H1 (cell line): Measurements from ENCODE around the gene CLEC12A. TPM values are rescaled to one million over a fixed set of nuclear protein-coding genes. Genes with fewer than 3 reads are reported as not detected.
A peak's percentile ranks its signal among the peaks of the same experiment; 100 is the strongest.

Experiments used
- CTCF ChIA-PET: fragments of 300-600 bp; sonication (Branson Sonifier 250); formaldehyde crosslinking; loops from one replicate; lab custom pipeline; 2021; ENCODE audit not compliant: partially characterized antibody; lab: Charles Lee
- POLR2A ChIA-PET: fragments of 300-600 bp; sonication (Branson Sonifier 250); formaldehyde crosslinking; loops from one replicate; lab custom pipeline; 2021; ENCODE audit warnings: inconsistent platforms; ENCODE audit not compliant: partially characterized antibody; lab: Charles Lee
- DNase-seq, 2 experiments: peaks; one replicate each; pipeline versions ENCODE4 v3.0.0 to v3.0.0-alpha.2; 2010 to 2022; ENCODE audit warnings: low spot score in 2 of 2, low read depth in 1 of 2, mixed read lengths in 1 of 2
- FAIRE-seq: peaks from 2 replicates; lab custom pipeline; 2011; peaks lifted over from hg19 to GRCh38; lab: Jason Lieb, UNC
- H2AFZ ChIP-seq: 2 replicates; pipeline ENCODE4 v1.8.1; 2012; ENCODE audit warnings: low read length, inconsistent platforms
- H2AK5ac ChIP-seq: 2 replicates; pipeline ENCODE4 v1.6.1; 2013; ENCODE audit warnings: low read depth, low read length
- H2BK120ac ChIP-seq: replicated peaks from 2 replicates; pipeline ENCODE3; 2013; ENCODE audit warnings: low read depth, low read length, inconsistent platforms
- H2BK12ac ChIP-seq: 2 replicates; pipeline ENCODE4 v1.6.1; 2013; ENCODE audit warnings: low read depth, low read length
- H2BK15ac ChIP-seq: 2 replicates; pipeline ENCODE4 v1.6.1; 2013; ENCODE audit warnings: low read length
- H2BK20ac ChIP-seq: 2 replicates; pipeline ENCODE4 v1.6.1; 2013; ENCODE audit warnings: low read length
- H2BK5ac ChIP-seq: 2 replicates; pipeline ENCODE4 v1.6.1; 2013; ENCODE audit warnings: low read depth, low read length
- H3K14ac ChIP-seq: 2 replicates; pipeline ENCODE4 v1.6.1; 2013; ENCODE audit warnings: inconsistent platforms; ENCODE audit not compliant: insufficient read length
- H3K18ac ChIP-seq: 2 replicates; pipeline ENCODE4 v1.6.1; 2013; ENCODE audit warnings: low read length; ENCODE audit errors: extremely low read depth
- H3K23ac ChIP-seq: 2 replicates; pipeline ENCODE4 v1.6.1; 2013; ENCODE audit warnings: inconsistent platforms; ENCODE audit not compliant: insufficient read length
- H3K23me2 ChIP-seq: 2 replicates; pipeline ENCODE4 v1.6.1; 2013; ENCODE audit warnings: low read depth, low read length
- H3K27ac ChIP-seq: 2 replicates; pipeline ENCODE4 v1.6.1; 2011; ENCODE audit warnings: low read depth, low read length, inconsistent platforms
- H3K27me3 ChIP-seq, 4 experiments: replicated peaks in 1 of 4; 1 replicate in 1 of 4; 2 replicates in 3 of 4; pipeline versions ENCODE4 v1.6.1 to v1.8.1; 2011 to 2013; ENCODE audit warnings: low read length in 3 of 4, mild to moderate bottlenecking in 3 of 4, inconsistent platforms in 2 of 4, mixed read lengths in 2 of 4, moderate library complexity in 1 of 4; ENCODE audit not compliant: control insufficient read depth in 3 of 4, insufficient read depth in 3 of 4; ENCODE audit errors: extremely low read depth in 1 of 4
- H3K36me3 ChIP-seq, 4 experiments: 2 replicates each; pipeline versions ENCODE4 v1.6.1 to v1.8.1; 2011 to 2013; ENCODE audit warnings: mild to moderate bottlenecking in 4 of 4, low read length in 3 of 4, moderate library complexity in 2 of 4, control low read depth in 1 of 4, inconsistent platforms in 1 of 4; ENCODE audit not compliant: insufficient read depth in 4 of 4, control insufficient read depth in 2 of 4
- H3K4ac ChIP-seq: replicated peaks from 2 replicates; pipeline ENCODE3; 2013; ENCODE audit warnings: low read length, low read depth, mixed read lengths, inconsistent platforms; ENCODE audit not compliant: insufficient read length
- H3K4me1 ChIP-seq, 4 experiments: replicated peaks in 1 of 4; 1 replicate in 1 of 4; 2 replicates in 3 of 4; pipeline versions ENCODE4 v1.6.1 to v1.8.1; 2011 to 2013; ENCODE audit warnings: low read length in 3 of 4, inconsistent platforms in 2 of 4, mixed read lengths in 1 of 4; ENCODE audit not compliant: insufficient read depth in 4 of 4, control insufficient read depth in 3 of 4
- H3K4me2 ChIP-seq, 2 experiments: 2 replicates each; pipeline versions ENCODE4 v1.6.1 to v1.8.1; 2011 to 2013; ENCODE audit warnings: low read depth in 2 of 2, low read length in 2 of 2, control low read depth in 1 of 2, inconsistent platforms in 1 of 2, mild to moderate bottlenecking in 1 of 2; ENCODE audit not compliant: insufficient read depth in 1 of 2
- H3K4me3 ChIP-seq, 4 experiments: fragments of 200-600, 300-600 bp in 1 of 4; sonication (generic), shearing (Covaris generic), sonication (Bioruptor Twin) in 1 of 4; 2 replicates each; pipeline versions ENCODE4 v1.5.1 to v1.8.1; 2011 to 2016; ENCODE audit warnings: low read length in 4 of 4, low read depth in 3 of 4, control low read depth in 2 of 4, inconsistent platforms in 2 of 4, mild to moderate bottlenecking in 2 of 4, mixed read lengths in 1 of 4, moderate library complexity in 1 of 4; ENCODE audit not compliant: insufficient read depth in 2 of 4; ENCODE audit errors: extremely low read depth in 1 of 4
- H3K56ac ChIP-seq: replicated peaks from 2 replicates; pipeline ENCODE3; 2013; ENCODE audit warnings: low read depth, mild to moderate bottlenecking, mixed read lengths, low read length, inconsistent platforms; ENCODE audit not compliant: insufficient read length
- H3K79me1 ChIP-seq: 2 replicates; pipeline ENCODE4 v1.6.1; 2013; ENCODE audit warnings: low read depth, low read length, control low read depth
- H3K79me2 ChIP-seq, 2 experiments: 2 replicates each; pipeline versions ENCODE4 v1.6.1 to v1.8.1; 2012 to 2013; ENCODE audit warnings: low read length in 2 of 2, mild to moderate bottlenecking in 2 of 2, inconsistent platforms in 1 of 2; ENCODE audit not compliant: insufficient read depth in 2 of 2, control insufficient read depth in 1 of 2
- H3K9ac ChIP-seq, 4 experiments: replicated peaks in 1 of 4; 1 replicate in 1 of 4; 2 replicates in 3 of 4; pipeline versions ENCODE4 v1.6.1 to v1.8.1; 2011 to 2013; ENCODE audit warnings: low read depth in 3 of 4, low read length in 3 of 4, control low read depth in 2 of 4, mild to moderate bottlenecking in 2 of 4, moderate library complexity in 2 of 4, inconsistent platforms in 1 of 4; ENCODE audit errors: extremely low read depth in 1 of 4
- H3K9me3 ChIP-seq, 2 experiments: 2 replicates each; pipeline versions ENCODE4 v1.6.1 to v1.8.1; 2012 to 2013; ENCODE audit warnings: mild to moderate bottlenecking in 2 of 2, moderate library complexity in 2 of 2, control low read depth in 1 of 2, inconsistent platforms in 1 of 2, low read depth in 1 of 2, low read length in 1 of 2, mixed read lengths in 1 of 2; ENCODE audit not compliant: insufficient read depth in 2 of 2
- H4K20me1 ChIP-seq, 2 experiments: replicated peaks in 1 of 2; 2 replicates each; pipeline versions ENCODE3 to v1.8.1; 2011 to 2013; ENCODE audit warnings: inconsistent platforms in 2 of 2, low read length in 2 of 2, mild to moderate bottlenecking in 1 of 2; ENCODE audit not compliant: insufficient read depth in 2 of 2, control insufficient read depth in 1 of 2
- H4K5ac ChIP-seq: 2 replicates; pipeline ENCODE4 v1.6.1; 2013; ENCODE audit warnings: low read length, low read depth, mixed read lengths, inconsistent platforms; ENCODE audit not compliant: insufficient read length
- H4K8ac ChIP-seq: 2 replicates; pipeline ENCODE4 v1.8.0; 2013; ENCODE audit warnings: mild to moderate bottlenecking, moderate library complexity, low read length, inconsistent platforms; ENCODE audit not compliant: insufficient read depth; ENCODE audit errors: extremely low read depth
- H4K91ac ChIP-seq: replicated peaks from 2 replicates; pipeline ENCODE3; 2013; ENCODE audit warnings: low read length, mixed read lengths, inconsistent platforms; ENCODE audit not compliant: insufficient read length
- CEBPB ChIP-seq: IDR thresholded peaks from 2 replicates; pipeline ENCODE4 v1.6.1; 2012; ENCODE audit warnings: low read depth, low read length
- NRF1 ChIP-seq: IDR thresholded peaks from 2 replicates; pipeline ENCODE4 v1.6.1; 2011; ENCODE audit warnings: mild to moderate bottlenecking, low read depth, low read length, improper control_type of control experiment
- PHF8 ChIP-seq: fragments of 200-600 bp; sonication (generic); conservative IDR thresholded peaks from 2 replicates; pipeline ENCODE4 v1.7.1; 2012; ENCODE audit warnings: low read depth, mild to moderate bottlenecking, inconsistent platforms, low read length, moderate library complexity
- RBBP5 ChIP-seq: IDR thresholded peaks from 2 replicates; pipeline ENCODE4 v1.7.1; 2012; ENCODE audit warnings: low read depth, mild to moderate bottlenecking, inconsistent platforms, low read length, moderate library complexity, borderline replicate concordance
- TBP ChIP-seq: IDR thresholded peaks from 2 replicates; pipeline ENCODE4 v1.6.1; 2011; ENCODE audit warnings: low read depth, low read length, improper control_type of control experiment
- WGBS, 2 experiments: shearing (Covaris generic) in 1 of 2; methylation state at CpG; one replicate each; pipeline versions ENCODE4 v1.1.6 to v1.1.7; 2013 to 2015; ENCODE audit warnings: low lambda C conversion rate in 2 of 2, mixed read lengths in 2 of 2, inconsistent platforms in 1 of 2, low coverage in 1 of 2, missing lambda C conversion rate in 1 of 2; ENCODE audit not compliant: insufficient replicate concordance in 2 of 2, insufficient coverage in 1 of 2, insufficient read length in 1 of 2; ENCODE audit errors: extremely low coverage in 1 of 2, missing lambda C conversion rate in 1 of 2; 5-methylcytosine and 5-hydroxymethylcytosine counted together
- polyA plus RNA-seq, 7 experiments: library from polyadenylated mRNA; depleted of rRNA in 3 of 7; stranded (reverse) in 5 of 7; unstranded in 2 of 7; fragments of >200 nt in 5 of 7; fragments of 200-250 nt in 2 of 7; gene quantifications; 1 replicate in 5 of 7; 2 replicates in 1 of 7; 4 replicates in 1 of 7; pipeline versions ENCODE4 v1.2.1 to v1.2.3, GENCODE V29; 2011 to 2013; ENCODE audit warnings: missing spikeins in 2 of 7, mixed read lengths in 2 of 7
- total RNA-seq: library from RNA; stranded (reverse); fragmentation: NEBNext Ultra II Directional; extraction: Animal tissue kit (Norgen Biotek cat#: 25700); gene quantifications from 2 replicates; pipeline ENCODE4 v1.2.1, GENCODE V29; 2021

CLEC12A gene
- total and polyA plus RNA-seq, 2 of the 8 experiments (the other 6 are each of a cell fraction or from before 2014, with no cell fraction given), result not detected

- H3K4me2 ChIP-seq, result no peak overlapping the region
- H4K91ac ChIP-seq, result no peak overlapping the region
- no peak overlapping the region for H2BK20ac ChIP-seq
- POLR2A ChIA-PET, result no interaction called here
- H4K5ac ChIP-seq, result no peak overlapping the region
- H4K8ac ChIP-seq, result no peak overlapping the region
- no peaks in the 10 kb centered on the region for H3K27me3 ChIP-seq
- no peaks in the 10 kb centered on the region for H3K4me1 ChIP-seq
- no peak for DNase-seq
- H3K4ac ChIP-seq, result peak overlapping the region; percentile 13
- peaks cover 9 to 10% of the 10 kb centered on the region in 2 experiments for H3K9me3 ChIP-seq
- no peak overlapping the region for H3K18ac ChIP-seq
- no peak overlapping the region for H3K27ac ChIP-seq
- H3K4me3 ChIP-seq, result no peak overlapping the region
- H2BK12ac ChIP-seq, result 0 out of 2 replicates have a peak overlapping the region, but pooled peaks have one; percentile 22
- WGBS, 2 experiments, result 88% methylated on average over 1 of the region's 1 CpG; no CpG with 5 or more reads in 1 of the 2 experiments
- H2BK5ac ChIP-seq, result no peak overlapping the region
- H3K79me1 ChIP-seq, result no peaks in the 10 kb centered on the region
- H3K56ac ChIP-seq, result no peak overlapping the region
- H4K20me1 ChIP-seq, result no peaks in the 10 kb centered on the region
- H3K79me2 ChIP-seq, result no peaks in the 10 kb centered on the region
- no peaks in the 10 kb centered on the region for H3K23me2 ChIP-seq
- H3K23ac ChIP-seq, result no peak overlapping the region
- no peak overlapping the region for H2BK120ac ChIP-seq
- no peak overlapping the region for H3K14ac ChIP-seq
- no peak overlapping the region for H2BK15ac ChIP-seq
- CTCF ChIA-PET, result no interaction called here
- no peak for FAIRE-seq
- no peaks in the 10 kb centered on the region for H3K36me3 ChIP-seq
- H2AK5ac ChIP-seq, result no peak overlapping the region
- H2AFZ ChIP-seq, result no peak overlapping the region
- H3K9ac ChIP-seq, result no peak overlapping the region
- TF ChIP-seq NRF1 (no peak), RBBP5 (no peak), TBP (no peak), CEBPB (no peak), PHF8 (no peak)
Measured at GRCh38 chr12:9973949-9974348, 2.7 kb downstream of the CLEC12A start.
